Ishikawa (cell line): ENCODE data around the gene CACNA2D3.

Experiments used
- CEBPB ChIP-seq: IDR thresholded peaks from 2 replicates; pipeline ENCODE4 v1.6.1; 2012
- CREB1 ChIP-seq: IDR thresholded peaks from 2 replicates; pipeline ENCODE4 v1.6.1; 2012; ENCODE audit warnings: low read depth
- EGR1 ChIP-seq: IDR thresholded peaks from 2 replicates; pipeline ENCODE4 v1.6.1; 2012
- EP300 ChIP-seq: IDR thresholded peaks from 2 replicates; pipeline ENCODE4 v1.6.1; 2012; ENCODE audit warnings: borderline replicate concordance
- FOXM1 ChIP-seq: IDR thresholded peaks from 2 replicates; pipeline ENCODE4 v1.6.1; 2012; ENCODE audit warnings: low read depth, borderline replicate concordance
- MAX ChIP-seq: IDR thresholded peaks from 2 replicates; pipeline ENCODE4 v1.6.1; 2012
- NFIC ChIP-seq: IDR thresholded peaks from 2 replicates; pipeline ENCODE4 v1.6.1; 2012
- RAD21 ChIP-seq: IDR thresholded peaks from 2 replicates; pipeline ENCODE4 v1.6.1; 2012; ENCODE audit warnings: low read depth
- REST ChIP-seq: IDR thresholded peaks from 2 replicates; pipeline ENCODE4 v1.6.1; 2012; ENCODE audit warnings: low read depth, mild to moderate bottlenecking
- TAF1 ChIP-seq: IDR thresholded peaks from 2 replicates; pipeline ENCODE4 v1.6.1; 2012; ENCODE audit warnings: low read depth, mild to moderate bottlenecking
- TCF12 ChIP-seq: IDR thresholded peaks from 2 replicates; pipeline ENCODE4 v1.6.1; 2012; ENCODE audit warnings: low read depth
- TEAD4 ChIP-seq: IDR thresholded peaks from 2 replicates; pipeline ENCODE4 v1.6.1; 2012
- USF1 ChIP-seq: IDR thresholded peaks from 2 replicates; pipeline ENCODE4 v1.6.1; 2012
- YY1 ChIP-seq: IDR thresholded peaks from 2 replicates; pipeline ENCODE4 v1.6.1; 2012; ENCODE audit warnings: low read depth
- ZBTB7A ChIP-seq: IDR thresholded peaks from 2 replicates; pipeline ENCODE4 v1.6.1; 2012; ENCODE audit warnings: low read depth

CACNA2D3 gene

GRCh38 chr3:54857343-54857742 lies 735.0 kb downstream of the CACNA2D3 start:
- TF ChIP-seq MAX (no peak), EP300 (no peak), FOXM1 (no peak), TEAD4 (no peak), TCF12 (no peak), ZBTB7A (no peak), REST (no peak), USF1 (no peak), EGR1 (no peak), CREB1 (no peak), TAF1 (no peak), YY1 (no peak), CEBPB (no peak), RAD21 (no peak), NFIC (no peak)

GRCh38 chr3:54858093-54858785 lies 735.9 kb downstream of the CACNA2D3 start:
- TF ChIP-seq ZBTB7A (no peak), RAD21 (no peak), MAX (no peak), EP300 (no peak), TCF12 (no peak), TEAD4 (no peak), CEBPB (no peak), USF1 (no peak), REST (no peak), TAF1 (no peak), FOXM1 (no peak), NFIC (no peak), YY1 (no peak), EGR1 (no peak), CREB1 (no peak)

GRCh38 chr3:54859184-54859583 lies 736.8 kb downstream of the CACNA2D3 start:
- no peak for TF ChIP-seq ZBTB7A
- no peak for TF ChIP-seq MAX
- no peak for TF ChIP-seq EGR1
- TF ChIP-seq REST: no peak
- TF ChIP-seq USF1: no peak
- TF ChIP-seq YY1: no peak
- no peak for TF ChIP-seq EP300
- no peak for TF ChIP-seq CEBPB
- no peak for TF ChIP-seq NFIC
- TF ChIP-seq FOXM1: no peak
- TF ChIP-seq TCF12: no peak
- TF ChIP-seq RAD21: no peak
